Breast epithelium (tissue), 3 donors: ENCODE data around the gene LCE6A.

ENCODE experiments used
- CTCF ChIP-seq, 3 donors: fragments of 450-650 bp; IDR thresholded peaks; one replicate each; pipeline ENCODE4 v1.5.1; 2016 to 2017; ENCODE audit warnings: antibody characterized with exemption in 3 of 3, mild to moderate bottlenecking in 3 of 3, moderate library complexity in 3 of 3
- POLR2AphosphoS5 ChIP-seq, 3 donors: sonication (generic); formaldehyde crosslinking; IDR thresholded peaks; one replicate each; pipeline ENCODE4 v1.6.1; 2017; ENCODE audit warnings: antibody characterized with exemption in 3 of 3

DNA sequence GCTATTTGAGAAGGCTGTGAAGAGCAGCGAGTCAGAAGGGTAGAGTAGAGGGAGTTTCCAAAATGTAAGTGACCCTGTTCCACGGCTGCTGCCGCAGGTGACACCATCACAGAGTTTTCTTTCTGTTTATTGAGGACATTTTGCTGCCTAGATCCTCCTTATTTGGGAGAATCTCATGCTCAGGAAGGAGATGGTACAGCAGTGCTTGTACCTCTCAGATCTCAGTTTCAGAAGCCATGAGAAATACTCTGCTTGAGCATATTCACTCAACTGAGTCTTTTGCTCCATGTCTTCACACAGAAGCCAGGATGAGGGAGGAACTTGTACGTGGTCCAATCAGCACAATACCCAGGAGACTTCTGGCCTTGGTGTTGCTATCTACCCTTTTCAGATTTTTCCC is 18.7 kb downstream of the LCE6A start:
- TF ChIP-seq CTCF (IDR thresholded peaks at IDR 0.05) (no peak), POLR2AphosphoS5 (IDR thresholded peaks at IDR 0.05) (no peak)
